Activated CD4-positive, alpha-beta T cell treated with anti-CD3 and anti-CD28 coated beads, Interleukin-2, amount 10 ng/mL, durations not matched to agents 24 days and 14 days (primary cell): ENCODE results near the gene ATF4. TPM values are rescaled to one million over a fixed set of nuclear protein-coding genes. Genes with fewer than 3 reads are reported as not detected.

Source experiments
- DNase-seq: peaks from one replicate; pipeline ENCODE4 v3.0.0; 2022
- H3K27ac Mint-ChIP-seq: one replicate; pipeline ENCODE4 v1.8.0; 2022; ENCODE audit warnings: mild to moderate bottlenecking, mixed read lengths
- H3K27me3 Mint-ChIP-seq: one replicate; pipeline ENCODE4 v1.8.0; 2022; ENCODE audit warnings: mixed read lengths
- H3K36me3 Mint-ChIP-seq: one replicate; pipeline ENCODE4 v1.8.0; 2022; ENCODE audit warnings: low read depth, mild to moderate bottlenecking, mixed read lengths
- H3K4me1 Mint-ChIP-seq: one replicate; pipeline ENCODE4 v1.8.0; 2021; ENCODE audit warnings: mixed read lengths
- H3K4me3 Mint-ChIP-seq: one replicate; pipeline ENCODE4 v1.8.0; 2022; ENCODE audit warnings: mild to moderate bottlenecking, moderate library complexity, mixed read lengths
- H3K9me3 Mint-ChIP-seq: one replicate; pipeline ENCODE4 v1.8.0; 2021; ENCODE audit warnings: mixed read lengths
- intact Hi-C: fragments of 100-400 bp; cut with micrococcal nuclease; formaldehyde crosslinking; loops from one replicate; pipeline ENCODE4 v1.15.1; 2023
- total RNA-seq: library from RNA; stranded (reverse); gene quantifications from 2 replicates; pipeline ENCODE4 v1.2.3, GENCODE V29; 2022

The ATF4 gene
- total RNA-seq, 1 donor from 2014 or later = 392 TPM

- no peak for DNase-seq
- Mint-ChIP-seq H3K27me3 (peaks cover 50% of the 10 kb centered on the region), H3K36me3 (no peaks in the 10 kb centered on the region), H3K4me1 (peaks cover 3% of the 10 kb centered on the region), H3K27ac (no peak overlapping the region), H3K4me3 (no peak overlapping the region), H3K9me3 (no peaks in the 10 kb centered on the region)
- intact Hi-C loops = no loop called here
Observed at GRCh38 chr22:39554151-39554550, 33.8 kb downstream of the ATF4 start.

- intact Hi-C loops = no loop called here
- Mint-ChIP-seq H3K4me3 (peak overlapping the region; percentile 34), H3K4me1 (peaks cover 3% of the 10 kb centered on the region), H3K27ac (no peak overlapping the region), H3K36me3 (no peaks in the 10 kb centered on the region), H3K9me3 (no peaks in the 10 kb centered on the region), H3K27me3 (peaks cover 49% of the 10 kb centered on the region)
- DNase-seq = peak; percentile 80
Observed at GRCh38 chr22:39556970-39557841, 36.8 kb downstream of the ATF4 start.

- peak overlapping the region; percentile 56 for H3K4me3 Mint-ChIP-seq
Observed at GRCh38 chr22:39558254-39558727, 37.9 kb downstream of the ATF4 start.

GRCh38 chr22:39558950-39559349 lies 38.6 kb downstream of the ATF4 start:
- intact Hi-C loops = no loop called here
- no peak for DNase-seq
- Mint-ChIP-seq H3K4me3 (no peak overlapping the region), H3K27ac (no peak overlapping the region), H3K36me3 (no peaks in the 10 kb centered on the region), H3K4me1 (peaks cover 3% of the 10 kb centered on the region), H3K9me3 (no peaks in the 10 kb centered on the region), H3K27me3 (peaks cover 44% of the 10 kb centered on the region)

More at GRCh38 chr22:39558254-39558727, 37.9 kb downstream of the ATF4 start:
- no peaks in the 10 kb centered on the region for H3K9me3 Mint-ChIP-seq
- no peak for DNase-seq
- peaks cover 3% of the 10 kb centered on the region for H3K4me1 Mint-ChIP-seq
- intact Hi-C loops = no loop called here
- H3K36me3 Mint-ChIP-seq = no peaks in the 10 kb centered on the region
- H3K27ac Mint-ChIP-seq = no peak overlapping the region
- peaks cover 44% of the 10 kb centered on the region for H3K27me3 Mint-ChIP-seq

GRCh38 chr22:39559456-39560105 lies 39.2 kb downstream of the ATF4 start:
- intact Hi-C loops = no loop called here
- H3K4me1 Mint-ChIP-seq = peaks cover 3% of the 10 kb centered on the region
- H3K27me3 Mint-ChIP-seq = peaks cover 39% of the 10 kb centered on the region
- H3K4me3 Mint-ChIP-seq = no peak overlapping the region
- peak; percentile 64 for DNase-seq
- H3K27ac Mint-ChIP-seq = no peak overlapping the region
- H3K9me3 Mint-ChIP-seq = no peaks in the 10 kb centered on the region
- no peaks in the 10 kb centered on the region for H3K36me3 Mint-ChIP-seq

- peaks cover under 1% of the 10 kb centered on the region for H3K9me3 Mint-ChIP-seq
- no peaks in the 10 kb centered on the region for H3K36me3 Mint-ChIP-seq
- intact Hi-C loops = no loop called here
- no peak overlapping the region for H3K4me3 Mint-ChIP-seq
- H3K4me1 Mint-ChIP-seq = peaks cover 3% of the 10 kb centered on the region
- no peak for DNase-seq
- no peak overlapping the region for H3K27ac Mint-ChIP-seq
- H3K27me3 Mint-ChIP-seq = peaks cover 38% of the 10 kb centered on the region
Observed at GRCh38 chr22:39560127-39560526, 39.8 kb downstream of the ATF4 start.

- Mint-ChIP-seq H3K27me3 (peaks cover 16% of the 10 kb centered on the region), H3K36me3 (peaks cover 4% of the 10 kb centered on the region), H3K27ac (no peak overlapping the region), H3K4me3 (no peak overlapping the region), H3K4me1 (peaks cover 10% of the 10 kb centered on the region), H3K9me3 (peaks cover 9% of the 10 kb centered on the region)
- intact Hi-C loops = no loop called here
- DNase-seq = no peak
Observed at GRCh38 chr22:39562839-39563489, 42.6 kb downstream of the ATF4 start.

- H3K9me3 Mint-ChIP-seq = peaks cover 9% of the 10 kb centered on the region
- intact Hi-C loops = no loop called here
- H3K4me3 Mint-ChIP-seq = no peak overlapping the region
- H3K4me1 Mint-ChIP-seq = peaks cover 11% of the 10 kb centered on the region
- H3K36me3 Mint-ChIP-seq = peaks cover 4% of the 10 kb centered on the region
- H3K27ac Mint-ChIP-seq = no peak overlapping the region
- DNase-seq = no peak
- H3K27me3 Mint-ChIP-seq = peaks cover 11% of the 10 kb centered on the region
Observed at GRCh38 chr22:39563571-39564428, 43.4 kb downstream of the ATF4 start.

- H3K27ac Mint-ChIP-seq = peak overlapping the region; percentile 13
- peaks cover 11% of the 10 kb centered on the region for H3K4me1 Mint-ChIP-seq
- H3K9me3 Mint-ChIP-seq = peaks cover 9% of the 10 kb centered on the region
- no peak for DNase-seq
- peaks cover 6% of the 10 kb centered on the region for H3K27me3 Mint-ChIP-seq
- intact Hi-C loops = no loop called here
- H3K4me3 Mint-ChIP-seq = no peak overlapping the region
- H3K36me3 Mint-ChIP-seq = peaks cover 4% of the 10 kb centered on the region
Observed at GRCh38 chr22:39565414-39565944, 45.1 kb downstream of the ATF4 start.

- intact Hi-C loops = no loop called here
- H3K4me1 Mint-ChIP-seq = peaks cover 11% of the 10 kb centered on the region
- peaks cover 4% of the 10 kb centered on the region for H3K36me3 Mint-ChIP-seq
- peak overlapping the region; percentile 59 for H3K27ac Mint-ChIP-seq
- peak; percentile 85 for DNase-seq
- H3K4me3 Mint-ChIP-seq = peak overlapping the region; percentile 10
- peaks cover 9% of the 10 kb centered on the region for H3K9me3 Mint-ChIP-seq
- no peaks in the 10 kb centered on the region for H3K27me3 Mint-ChIP-seq
Observed at GRCh38 chr22:39567135-39567946, 47.0 kb downstream of the ATF4 start.

GRCh38 chr22:39568278-39568981 lies 48.1 kb downstream of the ATF4 start:
- no peak for DNase-seq
- Mint-ChIP-seq H3K36me3 (peaks cover 4% of the 10 kb centered on the region), H3K4me3 (no peak overlapping the region), H3K9me3 (peaks cover 9% of the 10 kb centered on the region), H3K27ac (no peak overlapping the region), H3K4me1 (peaks cover 11% of the 10 kb centered on the region), H3K27me3 (no peaks in the 10 kb centered on the region)
- intact Hi-C loops = no loop called here

- peaks cover 11% of the 10 kb centered on the region for H3K4me1 Mint-ChIP-seq
- H3K4me3 Mint-ChIP-seq = no peak overlapping the region
- no peaks in the 10 kb centered on the region for H3K27me3 Mint-ChIP-seq
- intact Hi-C loops = no loop called here
- no peak overlapping the region for H3K27ac Mint-ChIP-seq
- peaks cover 4% of the 10 kb centered on the region for H3K36me3 Mint-ChIP-seq
- peaks cover 9% of the 10 kb centered on the region for H3K9me3 Mint-ChIP-seq
- DNase-seq = no peak
Observed at GRCh38 chr22:39569066-39569465, 48.7 kb downstream of the ATF4 start.
